ENCODE results near the gene PSMD8. TPM values are rescaled to one million over a fixed set of nuclear protein-coding genes. Genes with fewer than 3 reads are reported as not detected.

PSMD8 gene
- total RNA-seq, 1 experiment from 2014 or later, result 289 TPM

DNA sequence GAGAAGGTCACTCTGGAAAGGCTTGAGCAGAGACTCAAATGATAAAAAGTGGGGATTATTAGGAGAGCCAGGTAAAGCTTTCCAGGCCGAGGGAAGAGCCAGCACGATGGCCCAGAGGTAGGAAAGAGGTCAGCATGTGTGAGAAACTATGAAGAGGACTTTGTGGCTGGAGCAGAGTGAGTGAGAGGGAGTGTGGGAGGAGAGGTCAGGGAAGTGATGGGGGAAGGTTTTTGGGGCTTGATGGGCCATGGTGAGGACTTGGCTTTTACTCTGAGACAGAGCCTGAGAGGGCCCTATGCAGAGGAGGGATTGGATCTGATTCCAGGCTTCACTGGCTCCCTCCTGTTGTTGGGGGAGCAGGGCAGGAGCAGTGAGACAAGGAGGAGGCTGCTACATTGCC lies 33.4 kb upstream of the PSMD8 start:
- peaks cover 13% of the 10 kb centered on the region for H3K36me3 Mint-ChIP-seq (ENCODE audit: insufficient read depth, unreplicated experiment)
- no peak overlapping the region for H3K4me3 Mint-ChIP-seq (ENCODE audit: unreplicated experiment)
- BruUV-seq (replicated peaks), result no TSS peak
- H3K4me1 Mint-ChIP-seq (ENCODE audit: insufficient read depth, unreplicated experiment), result peaks cover 14% of the 10 kb centered on the region
- H3K27me3 Mint-ChIP-seq (ENCODE audit: insufficient read depth, unreplicated experiment), result no peaks in the 10 kb centered on the region
- no peak overlapping the region for H3K27ac Mint-ChIP-seq (ENCODE audit: low read depth, unreplicated experiment)
- ChIA-PET POLR2A (no interaction called here), CTCF (no interaction called here)
- TF ChIP-seq, protein P1, sequence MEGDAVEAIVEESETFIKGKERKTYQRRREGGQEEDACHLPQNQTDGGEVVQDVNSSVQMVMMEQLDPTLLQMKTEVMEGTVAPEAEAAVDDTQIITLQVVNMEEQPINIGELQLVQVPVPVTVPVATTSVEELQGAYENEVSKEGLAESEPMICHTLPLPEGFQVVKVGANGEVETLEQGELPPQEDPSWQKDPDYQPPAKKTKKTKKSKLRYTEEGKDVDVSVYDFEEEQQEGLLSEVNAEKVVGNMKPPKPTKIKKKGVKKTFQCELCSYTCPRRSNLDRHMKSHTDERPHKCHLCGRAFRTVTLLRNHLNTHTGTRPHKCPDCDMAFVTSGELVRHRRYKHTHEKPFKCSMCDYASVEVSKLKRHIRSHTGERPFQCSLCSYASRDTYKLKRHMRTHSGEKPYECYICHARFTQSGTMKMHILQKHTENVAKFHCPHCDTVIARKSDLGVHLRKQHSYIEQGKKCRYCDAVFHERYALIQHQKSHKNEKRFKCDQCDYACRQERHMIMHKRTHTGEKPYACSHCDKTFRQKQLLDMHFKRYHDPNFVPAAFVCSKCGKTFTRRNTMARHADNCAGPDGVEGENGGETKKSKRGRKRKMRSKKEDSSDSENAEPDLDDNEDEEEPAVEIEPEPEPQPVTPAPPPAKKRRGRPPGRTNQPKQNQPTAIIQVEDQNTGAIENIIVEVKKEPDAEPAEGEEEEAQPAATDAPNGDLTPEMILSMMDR (IDR thresholded peaks at IDR 0.05; ENCODE audit: unreplicated experiment), result no peak
- intact Hi-C loops (cut with micrococcal nuclease), result no loop called here
- no peaks in the 10 kb centered on the region for H3K9me3 Mint-ChIP-seq (ENCODE audit: unreplicated experiment)
- DNase-seq (ENCODE audit: unreplicated experiment), result no peak

GRCh38 chr19:38346837-38347236 lies 27.5 kb upstream of the PSMD8 start:
- TF ChIP-seq, protein P1 (IDR thresholded peaks at IDR 0.05; ENCODE audit: unreplicated experiment), result no peak
- POLR2A ChIA-PET, result interaction anchor here (0.9 to 1.4 kb wide), 3 partner anchors 11 to 106 kb away, joined by 3 to 5 read pairs (median 3); no protein-coding TSS in a partner anchor

GRCh38 chr19:38350883-38351282 lies 23.5 kb upstream of the PSMD8 start:
- CTCF ChIA-PET, result interaction anchor here (0.9 kb wide), 1 partner anchor 8 kb away, joined by 4 read pairs; no protein-coding TSS in a partner anchor
- Mint-ChIP-seq H3K4me3 (ENCODE audit: unreplicated experiment) (no peak overlapping the region), H3K27ac (ENCODE audit: low read depth, unreplicated experiment) (no peak overlapping the region), H3K36me3 (ENCODE audit: insufficient read depth, unreplicated experiment) (no peaks in the 10 kb centered on the region), H3K9me3 (ENCODE audit: unreplicated experiment) (no peaks in the 10 kb centered on the region), H3K4me1 (ENCODE audit: insufficient read depth, unreplicated experiment) (no peaks in the 10 kb centered on the region), H3K27me3 (ENCODE audit: insufficient read depth, unreplicated experiment) (peaks cover 3% of the 10 kb centered on the region)
- BruUV-seq (replicated peaks), result no TSS peak
- intact Hi-C loops (cut with micrococcal nuclease), result no loop called here
- DNase-seq (ENCODE audit: unreplicated experiment), result no peak
- TF ChIP-seq, protein P1 (IDR thresholded peaks at IDR 0.05; ENCODE audit: unreplicated experiment), result no peak
- POLR2A ChIA-PET, result interaction anchor here (0.7 to 1.7 kb wide), 2 partner anchors 9 to 14 kb away, joined by 3 to 6 read pairs; no protein-coding TSS in a partner anchor

More at GRCh38 chr19:38346837-38347236, 27.5 kb upstream of the PSMD8 start:
- no peaks in the 10 kb centered on the region for H3K36me3 Mint-ChIP-seq (ENCODE audit: insufficient read depth, unreplicated experiment)
- BruUV-seq (replicated peaks), result no TSS peak
- H3K4me3 Mint-ChIP-seq (ENCODE audit: unreplicated experiment), result no peak overlapping the region
- no peaks in the 10 kb centered on the region for H3K4me1 Mint-ChIP-seq (ENCODE audit: insufficient read depth, unreplicated experiment)
- CTCF ChIA-PET, result interaction anchor here (0.6 to 1.2 kb wide), 2 partner anchors 113 to 1028 kb away, joined by 3 read pairs; no protein-coding TSS in a partner anchor
- no peak for DNase-seq (ENCODE audit: unreplicated experiment)
- H3K27me3 Mint-ChIP-seq (ENCODE audit: insufficient read depth, unreplicated experiment), result no peaks in the 10 kb centered on the region
- H3K27ac Mint-ChIP-seq (ENCODE audit: low read depth, unreplicated experiment), result no peak overlapping the region
- intact Hi-C loops (cut with micrococcal nuclease), result no loop called here
- H3K9me3 Mint-ChIP-seq (ENCODE audit: unreplicated experiment), result no peaks in the 10 kb centered on the region

DNA sequence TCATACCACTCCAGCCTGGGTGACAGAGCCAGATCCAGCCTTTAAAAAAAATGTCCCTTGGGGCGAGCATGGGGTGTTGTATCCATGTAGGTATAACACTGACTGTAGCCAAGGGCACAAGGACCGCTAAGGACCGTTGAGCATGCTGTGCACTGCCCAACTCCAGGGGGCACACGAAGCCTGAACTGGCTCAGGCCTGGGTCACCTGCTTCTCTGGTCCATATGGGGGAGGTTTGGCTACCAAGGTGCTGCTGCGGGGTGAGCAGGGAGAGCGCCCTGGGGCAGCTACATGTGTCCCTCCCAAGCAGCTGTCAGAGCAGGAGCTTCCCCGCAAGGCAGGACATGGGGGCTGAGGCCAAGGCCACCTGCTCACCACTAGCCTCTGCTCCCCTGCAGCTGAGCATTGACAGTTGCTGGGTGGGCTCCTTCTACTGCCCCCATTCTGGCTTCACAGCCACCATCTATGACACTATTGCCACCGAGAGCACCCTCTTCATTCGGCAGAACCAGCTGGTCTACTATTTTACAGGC lies 22.4 kb upstream of the PSMD8 start:
- ChIA-PET POLR2A (interaction anchor here (0.7 to 1.7 kb wide), 3 partner anchors 8 to 51 kb away, joined by 3 to 6 read pairs (median 3); partner anchors contain the start of gene FAM98C), CTCF (interaction anchor here (0.6 to 1.1 kb wide), 2 partner anchors 9 to 10 kb away, joined by 3 to 6 read pairs; no protein-coding TSS in a partner anchor)
- Mint-ChIP-seq H3K4me3 (ENCODE audit: unreplicated experiment) (no peak overlapping the region), H3K9me3 (ENCODE audit: unreplicated experiment) (no peaks in the 10 kb centered on the region), H3K27me3 (ENCODE audit: insufficient read depth, unreplicated experiment) (peaks cover 13% of the 10 kb centered on the region), H3K27ac (ENCODE audit: low read depth, unreplicated experiment) (no peak overlapping the region), H3K4me1 (ENCODE audit: insufficient read depth, unreplicated experiment) (no peaks in the 10 kb centered on the region), H3K36me3 (ENCODE audit: insufficient read depth, unreplicated experiment) (no peaks in the 10 kb centered on the region)
- TF ChIP-seq, protein P1 (IDR thresholded peaks at IDR 0.05; ENCODE audit: unreplicated experiment), result no peak
- DNase-seq (ENCODE audit: unreplicated experiment), result no peak
- BruUV-seq (replicated peaks), result no TSS peak
- intact Hi-C loops (cut with micrococcal nuclease), result loop anchor here (1.0 kb wide), 1 partner anchor 9 kb away; no protein-coding TSS in a partner anchor

Measured in MCF 10A (cell line).